ENCODE data around the gene CDK14. TPM values are rescaled to one million over a fixed set of nuclear protein-coding genes. Genes with fewer than 3 reads are reported as not detected.

Gene CDK14
- total RNA-seq, 2 donors from 2014 or later = 10.8 to 14.6 TPM

DNA sequence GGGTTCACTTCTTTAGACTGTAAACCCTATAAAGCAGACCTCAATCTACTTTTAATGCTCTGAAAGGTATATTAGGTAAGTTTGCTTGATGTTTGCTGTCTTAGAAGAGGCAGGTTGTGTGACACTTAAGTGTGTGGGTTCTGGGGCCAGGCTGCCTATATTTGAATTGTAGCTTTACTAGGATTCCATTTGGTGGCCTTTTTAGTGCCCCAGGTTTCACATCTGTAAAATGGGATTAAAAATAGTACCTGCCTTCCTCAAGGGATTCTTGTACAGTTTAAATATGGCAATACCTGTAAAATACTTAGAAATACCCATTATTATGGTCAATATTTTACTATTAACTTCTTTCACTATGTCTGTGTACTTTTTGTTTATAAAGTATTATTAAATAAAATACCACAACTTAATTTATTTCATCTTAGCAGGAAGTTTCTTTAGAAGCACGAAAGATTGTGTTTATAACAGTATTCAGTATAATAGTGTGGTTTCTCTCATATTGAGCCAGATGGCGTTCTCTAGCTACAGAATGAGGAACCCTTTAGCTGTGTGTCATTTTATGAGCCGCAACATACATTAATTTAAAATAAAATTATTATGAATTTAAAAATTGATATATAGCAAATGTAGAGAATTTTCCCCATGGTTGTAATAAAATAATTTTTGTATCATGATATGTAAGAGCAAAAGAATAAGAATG, 94.2 kb downstream of the CDK14 start:
- no peak overlapping the region for H3K27ac ChIP-seq
- no peak for ATAC-seq (ENCODE audit: insufficient number of reproducible peaks, low FRiP score, low read depth)
- no peaks in the 10 kb centered on the region for H3K36me3 ChIP-seq
- H3K4me1 ChIP-seq (ENCODE audit: control insufficient read depth in 1 of 2, low read depth in 2 of 2) = no peaks in the 10 kb centered on the region
- no peak for DNase-seq (ENCODE audit: low spot score)
- no peaks in the 10 kb centered on the region for H3K27me3 ChIP-seq (replicated peaks; ENCODE audit: insufficient read depth)
- H3K9me3 ChIP-seq = no peaks in the 10 kb centered on the region
- H3K4me3 ChIP-seq = no peak overlapping the region
- TF ChIP-seq, protein P1, sequence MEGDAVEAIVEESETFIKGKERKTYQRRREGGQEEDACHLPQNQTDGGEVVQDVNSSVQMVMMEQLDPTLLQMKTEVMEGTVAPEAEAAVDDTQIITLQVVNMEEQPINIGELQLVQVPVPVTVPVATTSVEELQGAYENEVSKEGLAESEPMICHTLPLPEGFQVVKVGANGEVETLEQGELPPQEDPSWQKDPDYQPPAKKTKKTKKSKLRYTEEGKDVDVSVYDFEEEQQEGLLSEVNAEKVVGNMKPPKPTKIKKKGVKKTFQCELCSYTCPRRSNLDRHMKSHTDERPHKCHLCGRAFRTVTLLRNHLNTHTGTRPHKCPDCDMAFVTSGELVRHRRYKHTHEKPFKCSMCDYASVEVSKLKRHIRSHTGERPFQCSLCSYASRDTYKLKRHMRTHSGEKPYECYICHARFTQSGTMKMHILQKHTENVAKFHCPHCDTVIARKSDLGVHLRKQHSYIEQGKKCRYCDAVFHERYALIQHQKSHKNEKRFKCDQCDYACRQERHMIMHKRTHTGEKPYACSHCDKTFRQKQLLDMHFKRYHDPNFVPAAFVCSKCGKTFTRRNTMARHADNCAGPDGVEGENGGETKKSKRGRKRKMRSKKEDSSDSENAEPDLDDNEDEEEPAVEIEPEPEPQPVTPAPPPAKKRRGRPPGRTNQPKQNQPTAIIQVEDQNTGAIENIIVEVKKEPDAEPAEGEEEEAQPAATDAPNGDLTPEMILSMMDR (IDR thresholded peaks at IDR 0.05) = no peak

DNA sequence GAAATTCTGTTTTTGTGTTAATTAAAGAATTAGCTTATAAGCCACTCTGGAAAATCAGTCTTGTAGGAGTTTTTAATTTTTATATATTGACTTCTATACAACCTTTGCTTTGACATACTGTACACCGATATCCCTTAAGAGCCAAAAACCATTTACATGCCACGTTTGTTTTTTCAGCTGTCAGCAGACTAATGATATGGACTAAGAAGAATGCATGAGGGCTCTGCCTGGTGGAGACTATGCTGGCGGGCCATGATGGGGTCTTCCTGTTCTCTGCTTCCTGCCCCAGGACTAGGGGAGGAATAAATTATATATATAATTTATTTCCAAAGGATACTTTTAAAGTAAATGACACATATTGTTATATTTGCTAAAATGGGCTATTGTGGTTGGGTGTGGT, 96.3 kb downstream of the CDK14 start:
- Histone ChIP-seq H3K27me3 (replicated peaks; ENCODE audit: insufficient read depth) (no peaks in the 10 kb centered on the region), H3K4me1 (ENCODE audit: control insufficient read depth in 1 of 2, low read depth in 2 of 2) (no peaks in the 10 kb centered on the region), H3K36me3 (no peaks in the 10 kb centered on the region), H3K27ac (no peak overlapping the region), H3K9me3 (no peaks in the 10 kb centered on the region), H3K4me3 (no peak overlapping the region)
- TF ChIP-seq, protein P1 (IDR thresholded peaks at IDR 0.05) = no peak
- ATAC-seq (ENCODE audit: insufficient number of reproducible peaks, low FRiP score, low read depth) (no peak), DNase-seq (ENCODE audit: low spot score) (no peak)

DNA sequence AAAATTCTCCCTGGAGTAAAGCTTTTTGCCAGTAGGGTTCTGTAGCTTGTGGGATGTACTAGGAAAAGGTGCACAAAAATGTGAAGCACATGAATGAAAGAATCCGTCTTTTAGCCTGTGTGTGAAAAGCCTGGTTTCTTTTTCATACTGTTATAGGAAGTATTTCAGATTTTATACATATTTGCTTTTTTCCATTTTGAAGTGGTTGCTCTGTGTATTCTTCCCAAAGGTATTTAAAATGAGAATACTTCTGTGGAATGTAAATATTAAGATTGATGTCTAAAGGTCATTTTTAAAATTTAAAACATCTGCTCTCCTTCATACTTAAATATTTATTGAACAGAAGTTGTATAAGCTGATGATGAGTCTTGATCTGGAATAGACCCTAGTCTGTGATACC, 96.8 kb downstream of the CDK14 start:
- ATAC-seq (ENCODE audit: insufficient number of reproducible peaks, low FRiP score, low read depth) (no peak), DNase-seq (ENCODE audit: low spot score) (no peak)
- TF ChIP-seq, protein P1 (IDR thresholded peaks at IDR 0.05) = no peak
- H3K27ac ChIP-seq = no peak overlapping the region
- no peaks in the 10 kb centered on the region for H3K27me3 ChIP-seq (replicated peaks; ENCODE audit: insufficient read depth)
- H3K36me3 ChIP-seq = no peaks in the 10 kb centered on the region
- no peaks in the 10 kb centered on the region for H3K4me1 ChIP-seq (ENCODE audit: control insufficient read depth in 1 of 2, low read depth in 2 of 2)
- no peak overlapping the region for H3K4me3 ChIP-seq
- no peaks in the 10 kb centered on the region for H3K9me3 ChIP-seq

DNA sequence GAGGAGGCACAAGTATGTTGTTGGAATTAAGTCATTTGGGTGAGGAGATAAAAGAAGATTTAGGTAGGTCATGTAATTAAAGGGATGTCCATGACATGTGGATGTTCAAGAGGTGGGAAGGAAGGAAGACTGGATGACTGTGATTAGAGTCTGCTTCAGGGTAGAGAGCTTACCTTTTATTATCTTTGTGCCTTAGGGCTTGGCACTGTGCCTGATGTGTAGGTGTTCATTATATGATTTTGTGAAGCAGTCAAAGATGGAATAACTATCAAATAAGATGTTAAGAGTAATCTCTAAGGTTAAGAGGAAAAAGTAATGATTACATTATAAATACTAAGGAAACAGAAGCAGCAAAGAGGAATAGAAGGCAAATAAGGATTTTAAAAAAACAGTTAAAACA, 97.8 kb downstream of the CDK14 start:
- TF ChIP-seq, protein P1 (IDR thresholded peaks at IDR 0.05) = no peak
- no peak overlapping the region for H3K4me3 ChIP-seq
- no peak for DNase-seq (ENCODE audit: low spot score)
- H3K9me3 ChIP-seq = no peaks in the 10 kb centered on the region
- H3K36me3 ChIP-seq = no peaks in the 10 kb centered on the region
- peaks cover 0 to 6% of the 10 kb centered on the region in 2 donors for H3K4me1 ChIP-seq (ENCODE audit: control insufficient read depth in 1 of 2, low read depth in 2 of 2)
- no peak overlapping the region for H3K27ac ChIP-seq
- ATAC-seq (ENCODE audit: insufficient number of reproducible peaks, low FRiP score, low read depth) = no peak
- no peaks in the 10 kb centered on the region for H3K27me3 ChIP-seq (replicated peaks; ENCODE audit: insufficient read depth)

DNA sequence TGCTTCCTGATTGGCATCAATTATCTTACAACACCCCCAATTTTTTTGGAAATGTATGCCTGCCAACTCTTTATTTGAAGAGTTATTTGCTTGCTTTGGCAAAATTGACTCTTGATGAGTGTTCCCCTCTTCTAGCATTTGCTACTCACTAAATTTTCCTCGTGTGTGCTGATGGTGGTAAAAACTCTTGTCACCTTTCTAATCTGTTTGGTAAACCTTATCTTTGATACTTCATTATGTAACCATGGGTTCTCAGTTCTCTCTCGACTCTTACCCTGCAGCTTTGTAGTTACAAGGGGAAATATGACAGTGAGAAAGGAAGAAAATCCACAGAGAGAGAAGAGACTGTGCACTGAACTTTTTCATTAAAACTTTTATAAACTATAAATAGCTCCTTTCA, 102.5 kb downstream of the CDK14 start:
- TF ChIP-seq, protein P1 (IDR thresholded peaks at IDR 0.05) = no peak
- H3K4me3 ChIP-seq = no peak overlapping the region
- H3K4me1 ChIP-seq (ENCODE audit: control insufficient read depth in 1 of 2, low read depth in 2 of 2) = peaks cover 0 to 8% of the 10 kb centered on the region in 2 donors
- no peak overlapping the region for H3K27ac ChIP-seq
- DNase-seq (ENCODE audit: low spot score) = no peak
- ATAC-seq (ENCODE audit: insufficient number of reproducible peaks, low FRiP score, low read depth) = no peak
- H3K36me3 ChIP-seq = no peaks in the 10 kb centered on the region
- no peaks in the 10 kb centered on the region for H3K9me3 ChIP-seq
- H3K27me3 ChIP-seq (replicated peaks; ENCODE audit: insufficient read depth) = no peaks in the 10 kb centered on the region

Data from thoracic aorta (tissue), 2 donors.